Dermis blood vessel endothelial cell (primary cell): Measurements from ENCODE around the gene ERN1. TPM values are rescaled to one million over a fixed set of nuclear protein-coding genes. Genes with fewer than 3 reads are reported as not detected.

Experiments used
- DNase-seq: peaks from one replicate; pipeline ENCODE4 v3.0.0; 2010
- total RNA-seq: library from RNA; depleted of rRNA; stranded (reverse); fragments of >200 nt; gene quantifications from 2 replicates; pipeline ENCODE4 v1.2.3, GENCODE V29; 2014

ERN1 gene
- total RNA-seq, 1 donor from 2014 or later, result 20.4 TPM

DNA sequence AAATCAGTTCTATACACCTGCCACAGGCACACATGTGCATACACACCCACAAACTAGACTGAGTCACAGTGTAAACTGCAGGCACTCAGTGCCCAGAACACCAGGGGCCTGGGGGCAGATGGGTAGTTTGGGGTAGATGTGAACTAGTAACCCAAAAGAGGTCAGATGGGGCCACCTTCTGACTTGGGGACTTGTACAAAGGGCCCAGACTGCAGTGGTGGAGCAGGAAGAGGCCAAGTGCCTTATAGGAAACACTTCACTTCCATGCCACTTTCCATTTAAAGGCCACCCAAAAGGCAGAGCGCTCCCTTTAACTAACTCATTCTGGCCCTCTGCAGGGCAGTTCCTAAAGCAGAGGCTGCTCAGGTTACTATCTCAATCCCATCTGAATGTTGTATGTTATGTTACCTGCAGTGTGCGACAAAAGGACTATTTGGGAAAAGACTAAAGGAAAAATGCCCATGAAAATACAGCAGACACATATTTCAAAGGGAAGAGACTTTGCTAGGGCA, 27.8 kb upstream of the ERN1 start:
- DNase-seq, result no peak

DNA sequence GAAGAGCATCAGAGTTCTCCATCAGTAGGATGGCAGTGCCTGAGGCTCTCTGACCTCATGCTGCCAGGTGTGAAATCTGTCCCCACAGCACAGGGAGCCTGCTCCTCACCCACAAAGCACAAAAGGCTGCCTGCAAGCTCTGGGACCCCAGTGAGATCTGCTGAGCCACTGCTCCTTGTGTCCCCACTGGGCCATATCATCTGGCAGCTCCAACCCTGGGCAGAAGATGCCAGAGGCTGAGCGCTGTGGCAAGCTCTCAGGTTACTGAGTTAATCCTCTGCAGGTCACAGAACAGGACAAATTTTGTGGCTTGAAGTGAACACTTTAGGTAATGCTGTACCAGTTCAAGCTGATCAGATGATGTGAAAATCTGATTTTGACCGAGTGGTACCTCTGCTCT, 26.7 kb upstream of the ERN1 start:
- DNase-seq, result no peak

DNA sequence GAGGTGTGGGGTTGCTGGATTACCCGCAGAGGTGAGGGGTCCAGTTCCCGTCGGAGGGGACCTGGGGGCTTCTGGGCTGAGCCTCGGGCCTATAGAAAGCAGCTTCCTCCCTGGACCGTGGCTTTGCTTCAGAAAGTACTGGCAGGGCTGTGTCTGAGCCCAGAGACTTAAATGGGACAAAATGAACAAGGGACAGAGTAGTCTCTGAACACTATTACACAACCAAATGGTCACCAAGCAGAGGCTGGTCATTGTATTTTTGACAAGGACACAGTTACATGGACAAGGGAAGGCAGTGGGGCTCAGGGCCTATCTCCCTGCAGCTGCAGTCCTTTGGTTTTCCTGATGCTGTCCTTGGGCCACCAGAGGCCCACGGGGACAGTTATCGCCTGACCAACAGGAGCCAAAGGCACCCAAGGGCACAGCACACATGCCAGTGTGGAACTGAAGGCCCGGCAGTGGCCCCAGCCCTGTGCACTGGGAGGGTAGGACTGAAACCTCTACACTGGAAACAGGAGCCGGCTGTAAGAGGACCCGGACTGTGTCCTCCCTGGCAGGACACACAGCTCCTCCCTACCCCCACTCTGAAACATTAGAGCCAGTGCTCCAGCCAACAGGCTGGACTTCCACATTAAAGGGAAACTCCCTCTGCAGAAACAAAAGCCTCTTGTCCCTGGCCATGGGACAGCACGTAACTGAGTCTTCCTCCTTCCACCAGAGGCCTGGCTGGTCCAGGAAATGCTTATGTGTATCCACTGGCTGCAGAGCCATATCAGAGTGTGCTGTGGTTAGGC, 26.0 kb upstream of the ERN1 start:
- DNase-seq, result peak; percentile 77

DNA sequence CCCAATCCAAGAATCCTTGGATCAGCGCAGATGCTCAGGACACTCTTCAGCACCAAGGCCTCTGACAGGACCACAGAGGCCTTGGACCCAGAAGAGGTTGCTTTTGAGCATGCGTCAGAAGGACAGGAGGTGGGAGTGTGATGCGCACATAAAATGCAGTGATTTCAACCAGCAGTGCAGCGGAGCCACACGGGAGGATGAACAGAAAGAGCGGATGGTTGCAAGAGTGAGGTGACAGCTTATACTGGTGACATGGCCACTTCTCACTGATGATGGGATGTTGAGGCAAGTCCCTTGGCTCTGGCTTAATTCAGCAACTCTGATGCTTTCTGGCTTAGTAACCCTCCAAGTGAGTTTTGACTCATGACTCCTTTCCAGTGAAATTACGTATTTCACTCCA, 25.2 kb upstream of the ERN1 start:
- DNase-seq, result no peak

DNA sequence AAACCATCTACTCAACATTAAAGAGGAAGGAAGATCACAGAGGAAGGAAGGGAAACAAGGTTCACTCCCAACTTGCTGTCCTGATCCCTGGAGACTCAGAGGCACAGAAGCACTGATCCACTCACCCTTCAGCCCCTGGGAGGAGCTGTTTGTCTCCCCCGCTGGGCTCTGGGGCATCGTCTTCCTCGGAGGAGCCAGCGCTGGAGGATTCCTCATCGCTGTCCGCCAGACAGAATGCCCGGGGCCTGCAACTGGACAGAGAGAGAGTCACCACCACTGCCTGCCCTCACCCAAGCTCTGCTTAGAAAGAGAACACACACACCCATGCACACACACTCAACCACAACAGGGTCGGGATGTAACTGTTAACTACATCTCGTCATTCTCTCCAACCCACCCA, 24.8 kb upstream of the ERN1 start:
- no peak for DNase-seq

DNA sequence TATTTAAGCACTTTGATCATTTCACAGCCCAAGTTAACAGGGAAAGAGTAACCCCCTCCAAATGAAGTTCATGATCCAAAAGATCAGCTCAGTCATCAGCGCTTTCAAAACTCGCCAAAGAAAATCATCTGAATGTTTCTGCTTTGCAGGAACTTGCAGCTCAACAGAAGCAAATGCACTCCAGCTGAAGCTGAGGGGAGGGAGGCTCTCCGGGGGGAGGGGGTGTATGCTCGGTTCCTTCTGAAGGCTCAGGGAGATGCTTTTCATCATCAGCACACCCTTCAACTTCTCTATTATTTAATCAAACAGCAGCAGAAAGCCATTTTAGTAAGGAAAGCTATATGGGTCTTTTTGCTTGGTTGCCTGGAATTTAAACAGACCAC, 24.4 kb upstream of the ERN1 start:
- no peak for DNase-seq

DNA sequence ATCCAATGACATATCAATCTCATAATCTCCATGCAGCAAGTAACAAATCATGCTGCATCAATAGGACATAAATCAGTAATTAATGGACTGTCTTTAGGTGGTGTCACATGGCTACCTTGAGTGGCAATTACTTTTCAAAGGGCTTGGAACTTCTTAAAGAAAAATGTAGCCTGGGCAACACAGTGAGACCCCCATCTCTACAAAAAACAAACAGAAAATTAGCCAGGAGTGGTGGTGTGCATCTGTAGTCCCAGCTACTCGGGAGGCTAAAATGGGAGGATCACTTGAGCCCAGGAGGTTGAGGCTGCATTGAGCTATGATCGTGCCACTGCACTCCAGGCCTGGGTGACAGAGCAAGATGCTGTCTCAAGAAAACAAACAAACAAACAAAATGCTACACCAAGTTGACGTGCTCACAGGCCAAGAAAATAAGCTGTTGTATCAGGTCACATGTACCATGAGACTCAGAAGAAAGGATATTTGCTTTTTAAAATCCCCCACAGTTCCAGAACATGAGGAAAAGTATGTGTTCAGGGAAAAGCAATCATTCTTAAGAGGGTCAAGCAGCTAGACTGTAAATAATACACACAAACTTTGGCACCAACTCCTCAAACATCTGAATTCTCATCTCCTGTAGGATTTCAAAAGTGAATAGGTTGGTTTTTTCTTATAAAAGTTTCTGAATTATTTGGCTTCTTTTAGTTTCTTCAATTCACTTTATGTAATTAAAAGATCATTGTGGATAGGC, 23.8 kb upstream of the ERN1 start:
- DNase-seq, result no peak

DNA sequence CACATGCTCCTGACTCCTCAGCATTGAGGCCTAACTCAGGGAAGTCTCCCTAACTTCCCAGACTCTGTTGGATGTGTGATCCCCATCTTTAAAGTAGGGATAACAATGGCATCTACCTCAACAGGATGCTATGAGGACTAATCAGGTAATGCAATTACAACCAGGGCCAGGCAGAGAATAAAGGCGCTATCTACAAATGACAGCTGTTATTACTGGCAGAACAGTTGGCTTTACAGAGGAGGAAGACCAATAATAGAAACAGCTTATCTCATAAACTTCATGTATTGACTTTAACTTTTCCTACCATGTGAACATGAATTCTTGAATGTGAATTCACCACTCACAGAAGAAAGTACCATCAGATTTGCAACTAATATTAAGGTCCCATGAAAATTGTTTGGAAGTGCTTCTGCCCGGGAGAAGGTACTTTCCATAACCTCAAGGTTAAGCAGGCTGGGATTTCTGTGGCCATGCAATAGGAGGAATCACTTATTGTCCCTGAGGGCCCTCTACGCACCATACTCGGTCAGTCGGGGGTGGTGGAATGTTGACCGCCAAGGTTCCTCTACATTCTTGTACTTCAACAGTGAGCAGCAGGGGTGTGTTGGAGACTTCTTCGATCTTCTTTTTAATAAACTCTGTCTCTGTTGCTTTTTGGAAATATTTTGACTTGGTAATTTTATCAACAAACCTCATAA, 22.6 kb upstream of the ERN1 start:
- peak; percentile 78 for DNase-seq

DNA sequence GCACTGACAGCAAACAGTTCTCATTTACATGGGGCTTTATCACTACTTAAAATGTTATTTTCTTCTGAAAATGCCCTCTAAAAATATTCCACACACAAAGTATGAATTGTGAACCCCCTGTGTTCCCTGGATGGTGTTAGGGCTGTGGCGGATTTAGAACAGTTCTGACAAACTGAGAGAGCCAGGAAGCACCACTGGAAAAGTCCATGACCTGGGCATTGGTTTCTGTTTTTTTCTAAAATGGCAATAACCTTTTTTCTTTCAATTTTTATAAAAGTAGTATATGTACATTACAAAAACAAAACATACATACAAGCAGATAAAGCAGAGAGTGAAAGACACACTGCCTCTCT, 21.0 kb upstream of the ERN1 start:
- DNase-seq, result no peak

DNA sequence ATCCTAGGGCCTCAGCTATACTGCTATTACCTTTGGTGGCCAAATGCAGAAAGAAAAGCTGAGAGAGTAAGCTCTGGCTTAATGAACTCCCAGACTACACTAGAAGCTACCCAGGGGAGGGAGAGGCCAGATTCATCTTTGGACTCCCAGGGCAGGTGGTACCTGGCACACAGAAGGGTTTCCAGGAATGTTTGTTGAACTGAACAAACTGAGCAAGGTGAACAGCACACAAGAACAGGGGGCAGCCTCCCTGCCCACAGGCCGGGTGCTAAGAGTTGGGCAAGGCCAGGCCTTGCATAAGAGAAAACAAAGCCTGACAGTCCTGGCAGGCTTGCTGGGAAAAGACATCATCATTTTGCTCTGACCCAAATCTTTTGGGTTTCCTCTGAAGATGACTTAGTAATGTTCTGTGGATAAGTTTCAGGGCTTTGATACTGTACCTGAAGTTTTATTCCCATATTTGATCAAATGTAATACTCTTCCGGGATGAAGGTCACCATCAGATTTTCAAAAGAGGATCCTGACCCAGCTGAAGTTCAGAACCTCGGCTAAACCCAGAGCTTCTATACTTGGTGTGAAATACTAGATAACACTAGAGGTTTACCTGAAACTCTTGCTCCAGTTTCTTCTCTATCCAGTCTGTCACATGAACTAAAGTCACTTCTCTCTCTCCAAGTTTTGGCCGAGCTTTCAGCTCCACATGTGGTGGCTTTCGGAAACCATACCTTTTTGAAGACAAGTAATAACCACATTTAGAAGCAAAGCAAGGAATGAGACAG, 20.5 kb upstream of the ERN1 start:
- no peak for DNase-seq

DNA sequence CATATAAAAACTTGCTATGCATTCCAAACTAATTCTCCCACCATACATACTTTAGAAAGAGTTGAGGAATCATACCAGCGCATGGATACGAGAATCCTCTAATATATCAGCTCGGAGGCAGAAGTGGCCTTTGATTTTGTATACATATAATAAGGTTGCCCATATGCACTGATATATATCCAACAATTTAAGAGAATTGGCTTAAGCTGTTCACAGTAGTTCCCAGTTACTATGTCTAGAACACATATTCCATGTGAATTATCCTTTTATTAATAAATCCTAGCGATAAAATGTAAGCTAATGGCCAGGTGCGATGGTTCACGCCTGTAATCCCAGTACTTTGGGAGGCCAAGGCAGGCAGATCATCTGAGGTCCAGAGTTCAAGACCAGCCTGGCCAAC, 19.3 kb upstream of the ERN1 start:
- no peak for DNase-seq

DNA sequence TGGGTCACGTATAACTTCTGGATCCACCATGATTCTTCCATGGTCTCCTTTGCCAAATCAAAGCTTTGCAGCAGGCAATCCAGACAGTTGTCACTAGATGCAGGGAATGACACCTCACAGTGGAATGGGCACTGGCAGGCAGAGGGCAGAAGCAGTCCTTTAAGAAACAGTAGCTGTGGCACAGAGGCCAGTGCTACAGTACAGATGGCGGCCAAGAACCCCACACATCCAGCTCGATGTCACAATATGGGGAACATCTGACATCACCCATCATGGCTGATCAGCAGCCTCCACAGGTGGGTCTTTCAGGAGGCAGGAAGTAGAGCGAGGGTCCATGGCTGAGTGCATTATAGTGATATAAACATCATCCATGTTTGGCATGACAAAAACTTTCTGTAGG, 18.8 kb upstream of the ERN1 start:
- no peak for DNase-seq

DNA sequence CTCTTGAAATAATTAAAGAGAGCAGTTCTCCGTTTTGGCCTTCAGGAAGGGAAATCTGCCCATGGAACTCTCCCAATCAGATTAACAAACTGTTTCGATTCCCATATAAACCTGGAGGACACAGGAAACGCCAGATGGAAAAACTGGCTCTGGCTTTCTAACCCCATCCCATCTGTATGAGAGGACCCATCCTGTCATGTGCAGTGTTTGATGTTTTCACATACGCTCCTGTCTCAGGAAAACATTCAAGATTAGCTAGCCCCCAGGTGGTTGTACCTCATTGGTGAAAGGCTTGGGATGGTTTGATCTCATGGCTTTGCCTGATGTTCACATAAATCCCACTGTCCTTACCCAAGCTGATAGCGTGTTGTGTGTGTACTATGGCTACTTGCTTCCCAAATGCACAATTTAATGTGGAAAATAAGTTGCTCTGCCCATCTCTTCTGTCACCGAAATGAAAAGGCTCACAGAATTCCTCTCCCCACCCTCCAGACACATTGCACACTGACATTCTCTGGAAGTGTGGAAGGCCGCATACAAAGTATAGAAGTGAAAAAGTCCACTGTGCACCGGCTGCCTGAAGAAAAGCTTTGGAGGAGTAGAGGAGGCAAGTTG, 18.2 kb upstream of the ERN1 start:
- peak; percentile 86 for DNase-seq

DNA sequence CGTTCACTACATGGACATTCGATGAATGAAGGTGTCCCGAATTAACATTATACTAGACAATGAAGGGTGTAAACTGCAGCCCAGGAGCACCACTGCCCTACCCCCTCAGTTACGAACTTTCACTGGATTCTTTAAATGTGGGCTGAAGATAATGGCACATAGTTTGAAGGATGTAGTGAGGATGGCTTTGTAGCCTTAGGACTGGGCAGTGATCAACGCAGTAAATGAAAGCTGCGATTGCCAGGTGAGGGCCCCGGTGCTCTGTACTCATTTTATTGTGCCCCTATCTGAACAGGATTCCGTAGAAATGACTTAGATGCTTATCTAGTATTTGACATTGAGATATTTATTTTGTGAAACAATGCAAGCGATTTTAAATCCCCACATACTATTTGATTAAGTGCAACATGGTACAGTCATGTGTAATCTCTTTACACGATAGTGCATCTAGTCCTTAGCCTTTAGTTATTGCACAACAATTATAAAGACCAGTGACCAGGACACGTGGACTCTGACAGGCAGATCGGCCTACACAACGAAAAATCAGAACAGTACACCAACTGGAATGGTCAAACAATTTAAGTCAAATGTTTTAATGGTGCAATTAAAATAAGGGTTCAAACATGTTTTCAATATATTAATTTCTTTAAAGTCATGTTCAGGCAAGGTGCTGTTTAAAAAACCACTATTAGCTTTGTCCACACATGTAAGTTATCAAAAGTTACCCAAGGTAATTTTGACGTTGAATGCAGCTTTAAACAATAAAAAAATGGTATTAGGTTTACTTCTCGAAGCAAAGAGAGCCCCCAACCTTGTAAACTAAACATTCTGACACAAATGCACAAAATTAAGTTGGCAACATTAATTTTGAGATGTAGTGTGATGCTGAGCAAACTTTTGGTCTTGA, 17.4 kb upstream of the ERN1 start:
- DNase-seq, result peak; percentile 40

DNA sequence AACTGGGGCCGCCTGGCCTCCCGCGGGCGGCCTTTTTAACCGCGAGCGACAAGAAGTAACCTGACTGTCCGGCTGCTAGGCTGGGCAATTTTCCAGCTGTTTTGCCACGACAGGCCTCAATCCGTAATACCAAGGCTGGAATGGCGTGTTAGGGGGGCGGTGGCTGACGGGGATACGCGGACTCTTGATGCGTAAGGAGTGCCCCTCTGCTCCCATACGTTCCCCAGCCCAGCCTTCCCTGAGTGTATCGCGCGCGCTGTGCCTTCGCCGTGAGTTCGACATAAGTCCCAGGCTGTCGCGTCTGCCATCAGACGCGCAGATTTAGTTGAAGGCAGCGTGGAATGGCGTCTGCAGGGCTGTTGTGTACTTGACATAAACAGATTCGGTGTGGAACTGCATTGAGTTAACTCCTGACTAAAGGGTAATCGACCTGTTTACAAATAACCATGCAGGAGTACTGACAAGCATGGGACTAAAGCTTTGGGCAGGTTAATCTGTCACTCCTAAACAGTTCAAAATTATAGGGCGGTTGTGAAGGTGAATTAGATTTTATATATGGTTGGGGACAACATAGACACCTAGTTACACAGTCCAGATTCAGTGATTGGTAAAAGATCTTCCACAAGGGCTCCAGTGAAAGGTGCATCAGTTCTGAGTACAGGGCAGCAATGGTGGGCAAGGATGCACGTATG, 16.6 kb upstream of the ERN1 start:
- peak; percentile 71 for DNase-seq

DNA sequence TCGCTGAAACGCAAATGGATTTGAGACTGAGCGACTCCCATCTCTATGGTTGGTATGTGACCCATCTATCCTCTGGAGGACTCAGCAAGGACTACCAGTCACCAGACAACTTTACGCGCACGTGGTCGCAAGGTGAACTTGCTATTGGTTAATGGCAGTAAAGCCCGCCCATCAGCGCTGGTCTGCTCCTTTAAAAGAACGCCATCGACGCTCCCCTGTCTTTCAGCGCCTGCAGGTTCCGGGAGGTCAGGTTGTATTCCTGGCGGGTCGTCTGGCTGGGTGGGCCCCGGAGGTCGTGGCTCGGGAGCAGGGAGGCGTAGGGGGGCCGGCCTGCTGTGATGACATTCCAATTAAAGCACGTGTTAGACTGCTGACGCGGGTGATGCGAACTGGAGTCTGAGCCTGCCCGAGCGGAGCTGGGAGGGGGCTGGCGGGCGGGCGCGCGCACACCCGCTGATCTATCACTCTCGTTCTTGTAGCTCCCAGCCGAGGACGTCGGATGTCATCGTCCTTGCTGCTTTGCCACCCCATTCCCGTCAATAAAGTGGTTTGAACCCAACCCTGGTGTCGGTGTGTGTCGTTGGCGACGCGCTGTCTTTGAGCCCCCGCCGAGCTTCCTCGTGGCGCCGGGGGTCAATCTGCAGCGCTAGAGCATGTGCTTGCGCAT, 15.9 kb upstream of the ERN1 start:
- DNase-seq, result peak; percentile 100

DNA sequence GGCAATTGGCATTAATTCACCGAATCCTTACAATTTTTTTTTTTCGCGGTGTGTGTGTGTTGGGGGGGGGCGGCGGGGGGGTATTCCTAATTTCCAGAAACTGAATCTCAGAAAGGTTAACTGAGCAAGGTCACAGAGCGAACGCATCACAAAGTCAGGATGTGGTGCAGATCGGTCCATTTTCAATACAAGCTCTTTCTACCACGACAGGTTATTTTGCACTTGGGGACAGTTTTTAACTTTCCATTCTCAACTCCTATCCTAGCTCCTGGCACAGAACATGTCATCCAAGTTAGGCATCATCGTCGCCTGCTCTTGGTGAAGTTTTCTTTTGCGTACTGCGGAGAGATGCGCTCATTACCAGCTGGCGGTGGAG, 15.4 kb upstream of the ERN1 start:
- DNase-seq, result no peak

DNA sequence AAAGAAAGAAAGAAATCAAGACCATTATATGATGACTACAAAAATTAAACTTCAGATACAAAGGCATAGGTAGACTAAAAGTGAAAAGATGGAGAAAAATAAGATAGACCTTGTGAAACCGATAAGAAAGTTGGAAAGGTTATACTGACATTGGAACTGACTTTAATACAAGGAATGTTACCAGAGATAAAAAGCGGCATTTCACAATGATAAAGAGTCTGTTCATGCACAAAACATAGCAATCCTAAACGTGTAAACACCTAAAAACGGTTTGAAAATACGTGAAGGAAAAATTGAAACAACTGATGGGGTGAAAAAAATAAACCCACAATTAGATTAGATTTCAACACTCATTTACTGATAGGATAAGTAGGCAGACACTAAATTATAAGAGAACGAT, 9.6 kb upstream of the ERN1 start:
- no peak for DNase-seq

DNA sequence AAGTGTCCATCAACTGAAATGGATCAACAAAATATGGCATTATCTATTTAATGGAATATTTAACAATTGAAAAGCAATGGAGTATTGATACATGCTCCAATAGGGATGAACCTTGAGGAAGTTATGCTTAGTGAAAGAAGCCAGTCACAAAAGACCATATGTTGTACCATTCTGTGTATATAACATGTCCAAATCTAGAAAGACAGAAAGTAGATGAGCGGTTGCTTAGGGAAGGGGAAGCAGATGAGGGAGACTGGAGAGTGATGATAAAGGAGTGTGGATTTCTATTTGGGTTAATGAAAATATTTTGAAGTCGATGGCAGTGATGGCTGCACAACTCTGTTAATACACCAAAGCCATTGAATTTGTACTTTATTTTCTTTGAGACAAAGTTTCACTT, 8.5 kb upstream of the ERN1 start:
- DNase-seq, result no peak

DNA sequence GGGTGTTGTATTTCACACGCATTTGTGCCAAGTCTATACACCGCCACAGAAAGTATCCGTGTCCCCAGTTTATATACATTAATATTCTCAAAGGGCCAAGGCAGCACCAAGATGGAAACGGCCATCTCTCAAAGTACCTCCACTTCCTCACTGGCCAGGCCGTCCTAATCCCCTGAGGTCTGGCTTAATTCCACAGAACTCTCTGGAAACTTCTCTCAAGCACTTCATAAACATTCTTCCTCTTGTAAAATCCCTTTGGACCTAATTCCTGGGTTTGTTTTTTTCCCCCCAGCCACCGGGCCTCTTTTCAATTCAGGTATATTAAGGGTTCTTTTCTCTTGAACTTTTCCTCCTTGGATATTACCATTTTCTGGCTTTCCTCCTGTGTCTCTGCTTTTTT, 5.1 kb upstream of the ERN1 start:
- DNase-seq, result no peak
